Activated B cell treated with CpG ODN at 0.5 μM for 24 hours (primary cell): ENCODE data around the gene TGFBI. TPM values are rescaled to one million over a fixed set of nuclear protein-coding genes. Genes with fewer than 3 reads are reported as not detected.

Experiments
- ATAC-seq: fragments of 200-7000 bp; cut with Tn5 transposase; one replicate; pipeline ENCODE4 v1.10.0; 2021; ENCODE audit warnings: low read depth, mild to moderate bottlenecking, moderate library complexity
- CTCF ChIA-PET: fragments of 350-600 bp; sonication (Branson Sonifier 250); formaldehyde crosslinking; loops from one replicate; lab custom pipeline; 2021; ENCODE audit warnings: antibody characterized with exemption; lab: Charles Lee
- POLR2A ChIA-PET: fragments of 350-600 bp; sonication (Branson Sonifier 250); formaldehyde crosslinking; loops from one replicate; lab custom pipeline; 2021; ENCODE audit warnings: antibody characterized with exemption; lab: Charles Lee
- DNase-seq: peaks from one replicate; pipeline ENCODE4 v3.0.0; 2022
- H3K27ac Mint-ChIP-seq: one replicate; pipeline ENCODE4 v1.8.0; 2020; ENCODE audit warnings: mixed read lengths
- H3K27me3 Mint-ChIP-seq: one replicate; pipeline ENCODE4 v1.8.0; 2021; ENCODE audit warnings: mixed read lengths
- H3K36me3 Mint-ChIP-seq: one replicate; pipeline ENCODE4 v1.8.0; 2021; ENCODE audit warnings: low read depth, mixed read lengths
- H3K4me1 Mint-ChIP-seq: one replicate; pipeline ENCODE4 v1.8.0; 2021; ENCODE audit warnings: mixed read lengths
- H3K4me3 Mint-ChIP-seq: one replicate; pipeline ENCODE4 v1.8.0; 2020; ENCODE audit warnings: mild to moderate bottlenecking, mixed read lengths
- H3K9me3 Mint-ChIP-seq: one replicate; pipeline ENCODE4 v1.8.0; 2020; ENCODE audit warnings: mixed read lengths
- CTCF ChIP-seq: fragments of 200-600 bp; IDR thresholded peaks from one replicate; pipeline ENCODE4 v1.8.0; 2022; ENCODE audit warnings: antibody characterized with exemption, mild to moderate bottlenecking
- intact Hi-C: fragments of 100-400 bp; cut with micrococcal nuclease; formaldehyde crosslinking; loops from one replicate; pipeline ENCODE4 v1.15.1; 2024
- total RNA-seq: library from RNA; stranded (reverse); gene quantifications from 2 replicates; pipeline ENCODE4 v1.2.3, GENCODE V29; 2022

TGFBI gene
- total RNA-seq, 1 donor from 2014 or later, result 1.3 TPM

GRCh38 chr5:135991429-135991828 is 37.4 kb upstream of the TGFBI start:
- ATAC-seq (no peak), DNase-seq (no peak)
- ChIA-PET POLR2A (no interaction called here), CTCF (no interaction called here)
- Mint-ChIP-seq H3K4me1 (no peaks in the 10 kb centered on the region), H3K4me3 (no peak overlapping the region), H3K36me3 (no peaks in the 10 kb centered on the region), H3K27me3 (peaks cover 24% of the 10 kb centered on the region), H3K27ac (no peak overlapping the region), H3K9me3 (peaks cover 3% of the 10 kb centered on the region)
- intact Hi-C loops, result no loop called here
- TF ChIP-seq CTCF, result no peak

- peaks cover 29% of the 10 kb centered on the region for H3K27me3 Mint-ChIP-seq
- ChIA-PET CTCF (no interaction called here), POLR2A (no interaction called here)
- peaks cover 3% of the 10 kb centered on the region for H3K9me3 Mint-ChIP-seq
- H3K36me3 Mint-ChIP-seq, result no peaks in the 10 kb centered on the region
- TF ChIP-seq CTCF, result no peak
- no peaks in the 10 kb centered on the region for H3K4me1 Mint-ChIP-seq
- DNase-seq (no peak), ATAC-seq (no peak)
- intact Hi-C loops, result no loop called here
- no peak overlapping the region for H3K27ac Mint-ChIP-seq
- H3K4me3 Mint-ChIP-seq, result no peak overlapping the region
Observed at GRCh38 chr5:135993335-135993879, 35.4 kb upstream of the TGFBI start.

- ChIA-PET POLR2A (no interaction called here), CTCF (no interaction called here)
- Mint-ChIP-seq H3K36me3 (no peaks in the 10 kb centered on the region), H3K4me3 (no peak overlapping the region), H3K27ac (no peak overlapping the region), H3K9me3 (peaks cover 3% of the 10 kb centered on the region), H3K4me1 (no peaks in the 10 kb centered on the region), H3K27me3 (peaks cover 26% of the 10 kb centered on the region)
- no peak for DNase-seq
- ATAC-seq, result no peak
- no peak for TF ChIP-seq CTCF
- intact Hi-C loops, result no loop called here
Observed at GRCh38 chr5:135993880-135994636, 34.7 kb upstream of the TGFBI start.

- POLR2A ChIA-PET, result no interaction called here
- CTCF ChIA-PET, result no interaction called here
- TF ChIP-seq CTCF, result no peak
- DNase-seq (no peak), ATAC-seq (no peak)
- Mint-ChIP-seq H3K9me3 (peaks cover 3% of the 10 kb centered on the region), H3K36me3 (no peaks in the 10 kb centered on the region), H3K4me3 (no peak overlapping the region), H3K27me3 (peaks cover 15% of the 10 kb centered on the region), H3K27ac (no peak overlapping the region), H3K4me1 (no peaks in the 10 kb centered on the region)
- intact Hi-C loops, result no loop called here
Observed at GRCh38 chr5:135995976-135996375, 32.8 kb upstream of the TGFBI start.

GRCh38 chr5:135996611-135997010 is 32.2 kb upstream of the TGFBI start:
- POLR2A ChIA-PET, result no interaction called here

More at GRCh38 chr5:135996611-135997010, 32.2 kb upstream of the TGFBI start:
- no peak overlapping the region for H3K27ac Mint-ChIP-seq
- H3K27me3 Mint-ChIP-seq, result peaks cover 15% of the 10 kb centered on the region
- intact Hi-C loops, result no loop called here
- peaks cover 3% of the 10 kb centered on the region for H3K9me3 Mint-ChIP-seq
- DNase-seq, result no peak
- H3K36me3 Mint-ChIP-seq, result no peaks in the 10 kb centered on the region
- CTCF ChIA-PET, result no interaction called here
- ATAC-seq, result no peak
- no peak overlapping the region for H3K4me3 Mint-ChIP-seq
- H3K4me1 Mint-ChIP-seq, result no peaks in the 10 kb centered on the region
- TF ChIP-seq CTCF, result no peak
